Stimulated activated CD4-positive, alpha-beta T cell treated with anti-CD3 and anti-CD28 coated beads, Interleukin-1b, Interleukin-23, amount 100 ng/mL, for 1 hour (primary cell): ENCODE results near the gene NEK1.
A peak's percentile ranks its signal among the peaks of the same experiment; 100 is the strongest.
"Not testable (repeated sequence)": the region's sequence is repeated elsewhere in the genome, so short reads cannot be mapped to it uniquely, and the experiment has no call there.

ENCODE experiments used
- DNase-seq, 2 donors: peaks; one replicate each; pipeline ENCODE4 v3.0.0-alpha.2; 2020; ENCODE audit warnings: low read depth in 2 of 2

The NEK1 gene

GRCh38 chr4:169626331-169627282 lies 14.2 kb upstream of the NEK1 start:
- no peak for DNase-seq

- no peak for DNase-seq
Measured at GRCh38 chr4:169625886-169626285, 13.5 kb upstream of the NEK1 start.

- DNase-seq = not testable (repeated sequence)
Measured at GRCh38 chr4:169624012-169624411, 11.6 kb upstream of the NEK1 start.

- no peak for DNase-seq
Measured at GRCh38 chr4:169622566-169622965, 10.2 kb upstream of the NEK1 start.

- DNase-seq = no peak
Measured at GRCh38 chr4:169621731-169622492, 9.5 kb upstream of the NEK1 start.

GRCh38 chr4:169620880-169621248 lies 8.5 kb upstream of the NEK1 start:
- DNase-seq = no peak

- peak; percentile 60 to 71 for DNase-seq
Measured at GRCh38 chr4:169619958-169620879, 7.8 kb upstream of the NEK1 start, which contains the start of gene CLCN3. CLCN3 (plus strand) TSS chr4:169620578; CDS start chr4:169635929, 15,351 bp downstream.

- DNase-seq = no peak
Measured at GRCh38 chr4:169619518-169619957, 7.2 kb upstream of the NEK1 start.

- no peak for DNase-seq
Measured at GRCh38 chr4:169618986-169619385, 6.6 kb upstream of the NEK1 start.

GRCh38 chr4:169618286-169618685 lies 5.9 kb upstream of the NEK1 start:
- no peak for DNase-seq

- DNase-seq = no peak
Measured at GRCh38 chr4:169617306-169617705, 4.9 kb upstream of the NEK1 start.

- no peak for DNase-seq
Measured at GRCh38 chr4:169616846-169617245, 4.5 kb upstream of the NEK1 start.

- no peak for DNase-seq
Measured at GRCh38 chr4:169615467-169616106, 3.2 kb upstream of the NEK1 start.

- peak; percentile 33 to 41 for DNase-seq
Measured at GRCh38 chr4:169612871-169613859, 782 bp upstream of the NEK1 start.

GRCh38 chr4:169611157-169611556 lies 1.2 kb downstream of the NEK1 start:
- DNase-seq = no peak

GRCh38 chr4:169604903-169605331 lies 7.5 kb downstream of the NEK1 start:
- no peak for DNase-seq

GRCh38 chr4:169604131-169604900 lies 8.1 kb downstream of the NEK1 start:
- DNase-seq = no peak

GRCh38 chr4:169603312-169603711 lies 9.1 kb downstream of the NEK1 start:
- DNase-seq = no peak
